ENCODE data around the gene WNT3A. TPM values are rescaled to one million over a fixed set of nuclear protein-coding genes. Genes with fewer than 3 reads are reported as not detected.
"Not testable (repeated sequence)": the region's sequence is repeated elsewhere in the genome, so short reads cannot be mapped to it uniquely, and the experiment has no call there.

The WNT3A gene
- total and polyA plus RNA-seq, 9 donors = not detected

- DNase-seq = peak in 3 of 5 donors; percentile 1 to 18 (median 2)
- Histone ChIP-seq H3K27ac (no peak overlapping the region), H3K9me3 (no peaks in the 10 kb centered on the region), H3K4me1 (ENCODE audit: insufficient read depth) (no peaks in the 10 kb centered on the region), H3K36me3 (no peaks in the 10 kb centered on the region), H3K4me3 (no peak overlapping the region), H3K27me3 (no peaks in the 10 kb centered on the region)
- TF ChIP-seq CTCF (IDR thresholded peaks at IDR 0.05) (no peak), EP300 (IDR thresholded peaks at IDR 0.05) (no peak), POLR2A (IDR thresholded peaks at IDR 0.05) (no peak)
- intact Hi-C loops (cut with DNase I) = no loop called here
- WGBS, 3 donors = 87 to 89% (median 88%) methylated on average over 16 of the region's 16 CpGs
Observed at GRCh38 chr1:228017356-228018124, 10.7 kb downstream of the WNT3A start.

GRCh38 chr1:228018125-228018398 is 11.3 kb downstream of the WNT3A start:
- 69 to 80% (median 78%) methylated on average over 5 of the region's 5 CpGs for WGBS, 3 donors

GRCh38 chr1:228018961-228019721 is 12.3 kb downstream of the WNT3A start:
- peak in 2 of 5 donors; percentile 11 to 19 for DNase-seq

More at GRCh38 chr1:228018125-228018398, 11.3 kb downstream of the WNT3A start:
- peak in 2 of 5 donors; percentile 1 to 10 for DNase-seq
- TF ChIP-seq POLR2A (IDR thresholded peaks at IDR 0.05) = no peak
- no peak for TF ChIP-seq EP300 (IDR thresholded peaks at IDR 0.05)
- no peak for TF ChIP-seq CTCF (IDR thresholded peaks at IDR 0.05)
- intact Hi-C loops (cut with DNase I) = no loop called here
- Histone ChIP-seq H3K36me3 (no peaks in the 10 kb centered on the region), H3K9me3 (no peaks in the 10 kb centered on the region), H3K4me1 (ENCODE audit: insufficient read depth) (no peaks in the 10 kb centered on the region), H3K27me3 (no peaks in the 10 kb centered on the region), H3K4me3 (no peak overlapping the region), H3K27ac (no peak overlapping the region)

GRCh38 chr1:228019722-228020083 is 12.9 kb downstream of the WNT3A start:
- H3K4me1 ChIP-seq (ENCODE audit: insufficient read depth); H3K27ac ChIP-seq; H3K4me3 ChIP-seq; intact Hi-C loops (cut with DNase I); H3K9me3 ChIP-seq; H3K36me3 ChIP-seq; H3K27me3 ChIP-seq: not testable (repeated sequence)
- 78 to 86% (median 80%) methylated on average over 5 of the region's 5 CpGs for WGBS, 3 donors
- peak in 1 of 5 donors; percentile 5 for DNase-seq

More at GRCh38 chr1:228018961-228019721, 12.3 kb downstream of the WNT3A start:
- no peaks in the 10 kb centered on the region for H3K9me3 ChIP-seq
- H3K27ac ChIP-seq = no peak overlapping the region
- TF ChIP-seq POLR2A (IDR thresholded peaks at IDR 0.05) = no peak
- TF ChIP-seq CTCF (IDR thresholded peaks at IDR 0.05) = no peak
- TF ChIP-seq EP300 (IDR thresholded peaks at IDR 0.05) = no peak
- no peak overlapping the region for H3K4me3 ChIP-seq
- no peaks in the 10 kb centered on the region for H3K4me1 ChIP-seq (ENCODE audit: insufficient read depth)
- 72 to 90% (median 76%) methylated on average over 9 of the region's 9 CpGs for WGBS, 3 donors
- no peaks in the 10 kb centered on the region for H3K27me3 ChIP-seq
- intact Hi-C loops (cut with DNase I) = no loop called here
- H3K36me3 ChIP-seq = no peaks in the 10 kb centered on the region
